Activated CD4-positive, alpha-beta T cell treated with anti-CD3 and anti-CD28 coated beads for 4 hours (primary cell): ENCODE data around the gene ARL5C.

Experiments
- DNase-seq, 2 donors: peaks; one replicate each; pipeline ENCODE4 v3.0.0-alpha.2; 2020

The ARL5C gene

GRCh38 chr17:39166437-39167335 lies 725 bp upstream of the ARL5C start:
- DNase-seq = no peak

- DNase-seq = no peak
These were observed 652 bp downstream of the ARL5C start for GRCh38 chr17:39165178-39165840.

GRCh38 chr17:39164675-39165143 lies 1.3 kb downstream of the ARL5C start:
- peak; percentile 73 to 76 for DNase-seq

GRCh38 chr17:39161962-39162361 lies 4.0 kb downstream of the ARL5C start:
- DNase-seq = no peak

- DNase-seq = no peak
These were observed 7.3 kb downstream of the ARL5C start for GRCh38 chr17:39158623-39159022.

GRCh38 chr17:39156491-39156890 lies 9.5 kb downstream of the ARL5C start:
- no peak for DNase-seq

- no peak for DNase-seq
These were observed 10.3 kb downstream of the ARL5C start for GRCh38 chr17:39155654-39156053.

GRCh38 chr17:39153599-39154051 lies 12.3 kb downstream of the ARL5C start:
- DNase-seq = peak; percentile 87 to 93

GRCh38 chr17:39151943-39152818 lies 13.8 kb downstream of the ARL5C start:
- peak; percentile 13 to 30 for DNase-seq

GRCh38 chr17:39151150-39151942 lies 14.6 kb downstream of the ARL5C start, which contains the start of gene PLXDC1:
TSS of gene PLXDC1 (minus strand) at chr17:39151637. CDS start at chr17:39151437, 200 bp downstream.
- peak in 1 of 2 donors; percentile 21 for DNase-seq

- DNase-seq = no peak
These were observed 15.2 kb downstream of the ARL5C start for GRCh38 chr17:39150795-39151149.

- DNase-seq = no peak
These were observed 15.8 kb downstream of the ARL5C start for GRCh38 chr17:39150104-39150634.

- no peak for DNase-seq
These were observed 18.5 kb downstream of the ARL5C start for GRCh38 chr17:39147221-39148185.

GRCh38 chr17:39146273-39146672 lies 19.7 kb downstream of the ARL5C start:
- no peak for DNase-seq

- no peak for DNase-seq
These were observed 20.8 kb downstream of the ARL5C start for GRCh38 chr17:39145143-39145542.

GRCh38 chr17:39144416-39144840 lies 21.5 kb downstream of the ARL5C start:
- no peak for DNase-seq

GRCh38 chr17:39143552-39144093 lies 22.3 kb downstream of the ARL5C start:
- DNase-seq = no peak

GRCh38 chr17:39141915-39142664 lies 23.9 kb downstream of the ARL5C start:
- DNase-seq = no peak

- DNase-seq = no peak
These were observed 24.7 kb downstream of the ARL5C start for GRCh38 chr17:39141294-39141693.
